IMR-90 (cell line): ENCODE measurements around the gene KRT10. TPM values are rescaled to one million over a fixed set of nuclear protein-coding genes. Genes with fewer than 3 reads are reported as not detected.

Experiments used
- ATAC-seq: fragments of 200-7000 bp; cut with Tn5 transposase; 2 replicates; pipeline ENCODE4 v1.9.1; 2020; ENCODE audit warnings: low read depth, mild to moderate bottlenecking, moderate library complexity
- BruUV-seq: library from RNA; stranded (reverse); fragments of 400-500 nt; replicated peaks from 2 replicates; lab custom pipeline; 2021; lab: Mats Ljungman, UMichigan
- CTCF ChIA-PET: fragments of 300-600 bp; formaldehyde crosslinking; extraction: SDS; loops from one replicate; lab custom pipeline; 2021; ENCODE audit warnings: antibody characterized with exemption; lab: Yijun Ruan, JAX
- POLR2A ChIA-PET: fragments of 300-600 bp; sonication (Branson Sonifier 250); formaldehyde crosslinking; loops from one replicate; lab custom pipeline; 2022; ENCODE audit warnings: antibody characterized with exemption; ENCODE audit not compliant: unreplicated experiment; lab: Charles Lee
- DNase-seq: peaks from one replicate; pipeline ENCODE4 v3.0.0; 2013
- H2AFZ ChIP-seq: replicated peaks from 2 replicates; pipeline ENCODE3; 2013; ENCODE audit warnings: low read length, mild to moderate bottlenecking; ENCODE audit not compliant: poor library complexity
- H2AK5ac ChIP-seq: 2 replicates; pipeline ENCODE4 v1.6.1; 2013; ENCODE audit warnings: low read depth, low read length, inconsistent platforms
- H2AK9ac ChIP-seq: replicated peaks from 2 replicates; pipeline ENCODE3; 2013; ENCODE audit warnings: mild to moderate bottlenecking, low read depth, low read length, moderate library complexity; ENCODE audit not compliant: poor library complexity
- H2BK120ac ChIP-seq: 2 replicates; pipeline ENCODE4 v1.6.1; 2013; ENCODE audit warnings: low read depth, low read length, inconsistent platforms
- H2BK15ac ChIP-seq: 3 replicates; pipeline ENCODE4 v1.6.1; 2013; ENCODE audit warnings: low read depth, low read length, inconsistent platforms
- H2BK20ac ChIP-seq: 2 replicates; pipeline ENCODE4 v1.6.1; 2013; ENCODE audit warnings: low read depth, mild to moderate bottlenecking, inconsistent platforms, low read length, moderate library complexity
- H2BK5ac ChIP-seq: 2 replicates; pipeline ENCODE4 v1.6.1; 2013; ENCODE audit warnings: mild to moderate bottlenecking, low read depth, low read length, inconsistent platforms; ENCODE audit not compliant: poor library complexity, severe bottlenecking
- H3K14ac ChIP-seq: replicated peaks from 2 replicates; pipeline ENCODE4 v1.6.1; 2013; ENCODE audit warnings: low read depth, low read length, inconsistent platforms
- H3K18ac ChIP-seq: 2 replicates; pipeline ENCODE4 v1.6.1; 2013; ENCODE audit warnings: low read depth, low read length, control low read depth
- H3K23ac ChIP-seq: 2 replicates; pipeline ENCODE4 v1.6.1; 2013; ENCODE audit warnings: low read depth, low read length, inconsistent platforms
- H3K27ac ChIP-seq: 2 replicates; pipeline ENCODE4 v1.5.1; 2013; ENCODE audit warnings: mild to moderate bottlenecking, control low read depth, low read length; ENCODE audit not compliant: insufficient read depth
- H3K27me3 ChIP-seq: 2 replicates; pipeline ENCODE4 v1.6.1; 2013; ENCODE audit warnings: low read length; ENCODE audit not compliant: control insufficient read depth, insufficient read depth
- H3K36me3 ChIP-seq: 2 replicates; pipeline ENCODE4 v1.6.1; 2013; ENCODE audit warnings: low read length, mixed read lengths; ENCODE audit not compliant: control insufficient read depth, insufficient read depth
- H3K4ac ChIP-seq: 2 replicates; pipeline ENCODE4 v1.6.1; 2013; ENCODE audit warnings: low read depth, low read length, inconsistent platforms
- H3K4me1 ChIP-seq: 2 replicates; pipeline ENCODE4 v1.6.1; 2013; ENCODE audit warnings: low read length, mixed read lengths; ENCODE audit not compliant: control insufficient read depth, insufficient read depth
- H3K4me2 ChIP-seq: 2 replicates; pipeline ENCODE4 v1.6.1; 2013; ENCODE audit warnings: low read depth, mild to moderate bottlenecking, control low read depth, low read length, moderate library complexity
- H3K4me3 ChIP-seq: 2 replicates; pipeline ENCODE4 v1.5.1; 2013; ENCODE audit warnings: low read depth, mild to moderate bottlenecking, control low read depth, low read length, moderate library complexity; ENCODE audit not compliant: insufficient read depth
- H3K56ac ChIP-seq: 2 replicates; pipeline ENCODE4 v1.6.1; 2013; ENCODE audit warnings: low read length, inconsistent platforms; ENCODE audit not compliant: insufficient read depth; ENCODE audit errors: extremely low read depth
- H3K79me1 ChIP-seq, 2 experiments: 2 replicates each; pipeline ENCODE4 v1.6.1; 2013; ENCODE audit warnings: low read length in 2 of 2, inconsistent platforms in 1 of 2, low read depth in 1 of 2
- H3K9ac ChIP-seq: 2 replicates; pipeline ENCODE4 v1.6.1; 2013; ENCODE audit warnings: low read depth, low read length, control low read depth
- H3K9me1 ChIP-seq: 2 replicates; pipeline ENCODE4 v1.6.1; 2013; ENCODE audit warnings: low read length, inconsistent platforms; ENCODE audit not compliant: insufficient read depth
- H3K9me3 ChIP-seq: 2 replicates; pipeline ENCODE4 v1.6.1; 2013; ENCODE audit warnings: low read length; ENCODE audit not compliant: control insufficient read depth, insufficient read depth
- H4K20me1 ChIP-seq: 2 replicates; pipeline ENCODE4 v1.6.1; 2013; ENCODE audit warnings: low read length, inconsistent platforms; ENCODE audit not compliant: insufficient read depth
- H4K5ac ChIP-seq: 2 replicates; pipeline ENCODE4 v1.6.1; 2013; ENCODE audit warnings: mild to moderate bottlenecking, low read depth, low read length, control low read depth
- H4K8ac ChIP-seq, 2 experiments: 2 replicates each; pipeline ENCODE4 v1.6.1; 2013; ENCODE audit warnings: low read depth in 2 of 2, low read length in 2 of 2, control low read depth in 1 of 2, inconsistent platforms in 1 of 2
- H4K91ac ChIP-seq: 2 replicates; pipeline ENCODE4 v1.6.1; 2013; ENCODE audit warnings: low read depth, low read length, inconsistent platforms; ENCODE audit not compliant: insufficient read depth
- MXI1 ChIP-seq: IDR thresholded peaks from 2 replicates; pipeline ENCODE4 v1.6.1; 2012; ENCODE audit warnings: low read depth, mild to moderate bottlenecking, low read length, moderate library complexity, borderline replicate concordance
- WGBS, 2 experiments: methylation state at CpG; one replicate each; pipeline versions ENCODE4 v1.1.5 to v1.1.7; 2013; ENCODE audit warnings: missing lambda C conversion rate in 2 of 2; ENCODE audit not compliant: insufficient read length in 1 of 2; ENCODE audit errors: extremely low coverage in 2 of 2; 5-methylcytosine and 5-hydroxymethylcytosine counted together
- dilution Hi-C: fragments of 300-500 bp; cut with HindIII; formaldehyde crosslinking; loops from one replicate; pipeline ENCODE4 v1.14.3; 2018; ENCODE audit warnings: low sequenced_read_pairs; ENCODE audit not compliant: unreplicated experiment
- in situ Hi-C: fragments of 300-500 bp; cut with MboI; formaldehyde crosslinking; loops from 3 replicates; pipeline ENCODE4 v1.14.3; 2019; ENCODE audit warnings: low sequenced_read_pairs, inconsistent platforms, mixed read lengths
- intact Hi-C: fragments of 100-400 bp; cut with micrococcal nuclease; formaldehyde crosslinking; loops from 2 replicates; pipeline ENCODE4 v1.10.0; 2022
- polyA plus RNA-seq, 3 experiments: library from polyadenylated mRNA; depleted of rRNA; stranded (reverse); fragments of >200 nt; gene quantifications; 2 replicates each; pipeline ENCODE4 v1.2.3, GENCODE V29; 2012; ENCODE audit warnings: low replicate concordance in 1 of 3
- total RNA-seq: library from RNA; depleted of rRNA; stranded (reverse); fragments of >200 nt; gene quantifications from 2 replicates; pipeline ENCODE4 v1.2.3, GENCODE V29; 2012

The KRT10 gene
- total and polyA plus RNA-seq, 2 of the 4 experiments (the other 2 are of a cell fraction): 0.18 to 18.3 TPM

GRCh38 chr17:40871316-40871715 is 48.9 kb upstream of the KRT10 start:
- Histone ChIP-seq H3K4me2 (no peak overlapping the region), H2AFZ (no peak overlapping the region), H3K9me3 (no peaks in the 10 kb centered on the region), H2BK20ac (no peak overlapping the region), H3K14ac (no peak overlapping the region), H3K27ac (no peak overlapping the region), H3K23ac (no peak overlapping the region), H3K4me1 (peaks cover 2% of the 10 kb centered on the region), H3K4me3 (no peak overlapping the region), H4K91ac (no peak overlapping the region), H2BK15ac (no peak overlapping the region), H2AK5ac (no peak overlapping the region), H4K5ac (no peak overlapping the region), H3K9me1 (no peaks in the 10 kb centered on the region), H3K79me1 (no peaks in the 10 kb centered on the region), H3K36me3 (no peaks in the 10 kb centered on the region), H3K56ac (no peak overlapping the region), H3K18ac (no peak overlapping the region), H3K9ac (no peak overlapping the region), H2BK120ac (no peak overlapping the region), H4K8ac (no peak overlapping the region), H3K27me3 (no peaks in the 10 kb centered on the region; the same call in 1 of the 2 replicates), H3K4ac (no peak overlapping the region), H2AK9ac (no peak overlapping the region), H2BK5ac (no peak overlapping the region), H4K20me1 (no peaks in the 10 kb centered on the region)
- DNase-seq (no peak), ATAC-seq (no peak)
- intact Hi-C loops (no loop called here), in situ Hi-C loops (no loop called here), dilution Hi-C loops (no loop called here)
- TF ChIP-seq MXI1: no peak
- WGBS, 2 experiments: 100% methylated on average over 1 of the region's 7 CpGs; no CpG with 5 or more reads in 1 of the 2 experiments
- BruUV-seq: no TSS peak
- ChIA-PET CTCF (no interaction called here), POLR2A (no interaction called here)
